Measurements from ENCODE around the gene ABCC1.

ABCC1 gene

DNA sequence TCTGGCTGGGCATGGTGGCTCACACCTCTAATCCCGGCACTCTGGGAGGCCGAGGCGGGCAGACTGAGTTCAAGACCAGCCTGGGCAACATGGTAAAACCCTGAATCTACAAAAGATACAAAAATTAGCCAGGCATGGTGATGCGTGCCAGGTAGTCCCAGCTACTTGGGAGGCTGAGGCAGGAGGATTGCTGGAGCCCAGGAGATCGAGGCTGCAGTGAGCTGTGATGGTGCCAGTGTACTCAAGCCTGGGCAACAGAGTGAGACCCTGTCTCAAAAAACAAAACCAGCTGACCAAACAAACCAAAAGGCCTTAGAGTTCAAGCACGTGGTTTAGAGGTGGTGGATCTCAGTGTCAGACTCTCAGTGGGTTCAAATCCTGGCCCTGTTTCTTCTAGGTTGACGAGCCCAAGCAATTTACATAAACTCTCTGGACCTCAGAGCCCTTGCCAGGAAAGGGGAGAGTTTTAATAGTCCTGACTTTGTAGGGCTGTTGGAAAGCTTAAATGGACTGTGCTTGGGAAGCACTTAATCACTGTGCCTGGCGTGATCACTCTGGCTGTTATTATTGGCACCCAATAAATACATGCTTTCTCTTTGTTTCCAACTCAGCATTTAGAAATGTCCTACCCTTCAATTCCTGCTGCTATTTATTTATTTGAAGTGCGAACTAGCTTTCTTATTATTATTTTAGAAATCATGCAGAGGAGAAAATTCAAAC is 44.7 kb downstream of the ABCC1 start:
- no peak for DNase-seq

DNA sequence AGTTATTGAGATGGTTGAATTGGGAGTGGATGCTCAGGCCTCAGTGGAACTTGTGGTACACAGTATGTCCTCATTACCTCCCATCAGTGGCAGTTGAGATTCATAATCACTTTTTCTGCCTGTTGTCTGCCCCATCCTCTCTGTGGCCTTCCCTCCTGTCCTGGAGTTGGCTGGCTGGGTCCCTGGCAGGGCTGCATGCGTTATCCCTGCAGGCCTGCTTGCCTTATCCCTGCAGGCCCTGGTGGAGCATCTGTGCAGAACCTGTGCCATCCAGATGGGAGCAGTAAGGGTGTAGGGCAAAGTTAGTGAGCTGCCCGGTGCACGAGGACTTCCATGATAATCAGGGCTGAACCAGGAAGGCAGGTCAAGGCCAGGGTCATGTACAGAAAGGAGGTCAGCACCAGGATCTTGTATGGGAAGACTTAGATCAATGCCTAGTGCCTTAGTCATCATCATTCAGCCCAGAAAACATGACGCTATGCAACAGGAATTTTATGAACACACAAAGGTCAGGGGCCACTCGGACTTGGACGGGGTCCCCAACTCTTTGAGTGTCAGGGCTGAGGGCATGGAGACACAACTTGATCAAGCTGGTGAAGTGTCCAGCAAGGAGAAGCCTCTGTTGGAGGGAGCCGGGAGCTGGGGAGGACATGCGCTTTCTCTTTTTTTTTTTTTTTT is 47.2 kb downstream of the ABCC1 start:
- peak; percentile 14 for DNase-seq

GRCh38 chr16:16000685-16001084 is 51.3 kb downstream of the ABCC1 start:
- no peak for DNase-seq

DNA sequence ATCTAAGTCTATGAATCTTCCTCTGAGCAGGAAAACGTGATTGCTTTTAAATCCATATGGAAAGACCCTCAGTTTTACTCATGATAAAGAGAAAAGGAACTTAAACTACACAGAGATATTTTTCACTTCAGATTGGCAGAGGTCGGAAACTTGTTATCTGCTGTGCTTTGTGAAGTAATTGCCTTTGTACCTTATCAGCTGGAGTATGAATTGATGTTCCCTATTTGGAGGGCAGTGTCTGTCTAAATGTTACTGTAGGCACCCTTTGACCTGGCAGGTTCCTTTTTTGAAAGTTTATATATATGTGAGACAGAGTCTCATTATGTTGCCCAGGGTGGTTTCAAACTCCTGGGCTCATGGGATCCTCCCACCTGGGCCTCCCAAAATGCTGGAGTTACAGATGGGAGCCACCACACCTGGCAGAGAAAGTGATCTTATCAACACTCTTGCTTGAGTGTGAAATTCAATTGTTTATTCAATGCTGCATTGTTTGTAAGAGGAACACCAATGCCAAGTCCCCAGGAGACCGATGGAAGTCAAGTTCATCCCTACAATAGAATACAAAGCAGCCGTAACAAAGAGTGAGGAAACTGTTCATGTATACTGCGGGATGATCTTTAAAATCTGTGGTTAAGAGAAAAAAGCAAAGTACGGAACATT is 52.3 kb downstream of the ABCC1 start:
- no peak for DNase-seq

- no peak for DNase-seq
Observed at GRCh38 chr16:16003719-16004313, 54.4 kb downstream of the ABCC1 start.

DNA sequence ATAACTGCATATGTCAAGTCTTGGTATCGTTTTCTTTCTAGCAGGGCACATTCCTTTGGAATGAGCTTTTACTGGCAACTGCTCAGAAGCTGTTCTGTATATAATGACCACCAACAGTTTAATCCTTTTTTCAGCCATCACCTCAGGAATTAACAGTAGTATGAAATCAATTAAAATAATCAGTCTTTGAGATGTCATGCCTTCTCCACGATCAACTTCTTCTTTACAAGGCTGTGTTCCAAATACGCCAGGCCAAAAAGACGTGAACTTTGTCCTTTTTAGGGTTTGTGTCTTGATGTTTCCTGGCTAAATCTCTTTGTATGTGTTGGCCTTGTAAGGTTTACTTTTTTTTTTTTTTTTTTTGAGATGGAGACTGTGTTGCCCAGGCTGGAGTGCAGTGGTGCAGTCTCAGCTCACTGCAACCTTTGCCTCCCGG is 54.9 kb downstream of the ABCC1 start:
- no peak for DNase-seq

DNA sequence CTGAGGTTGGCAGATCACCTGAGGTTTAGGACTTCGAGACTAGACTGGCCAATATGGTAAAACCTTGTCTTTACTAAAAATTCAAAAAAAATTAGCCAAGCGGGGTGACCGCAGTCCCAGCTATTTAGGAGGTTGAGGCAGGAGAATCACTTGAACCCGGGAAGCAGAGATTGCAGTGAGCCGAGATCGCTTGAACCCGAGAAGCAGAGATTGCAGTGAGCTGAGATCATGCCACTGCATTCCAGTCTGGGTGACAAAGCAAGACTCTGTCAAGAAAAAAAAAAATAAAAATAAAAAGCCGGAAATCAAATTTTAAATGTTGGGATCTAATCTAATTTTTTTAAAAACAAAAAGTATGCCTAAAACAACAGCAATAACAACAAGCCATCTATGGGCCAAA is 56.3 kb downstream of the ABCC1 start:
- no peak for DNase-seq

- DNase-seq = no peak
Observed at GRCh38 chr16:16006650-16007049, 57.2 kb downstream of the ABCC1 start.

GRCh38 chr16:16007743-16008111 is 58.3 kb downstream of the ABCC1 start:
- no peak for DNase-seq

- DNase-seq = no peak
Observed at GRCh38 chr16:16008666-16009065, 59.2 kb downstream of the ABCC1 start.

- DNase-seq = no peak
Observed at GRCh38 chr16:16009401-16009800, 60.0 kb downstream of the ABCC1 start.

GRCh38 chr16:16010194-16010593 is 60.8 kb downstream of the ABCC1 start:
- no peak for DNase-seq

GRCh38 chr16:16012144-16012543 is 62.7 kb downstream of the ABCC1 start:
- DNase-seq = no peak

DNA sequence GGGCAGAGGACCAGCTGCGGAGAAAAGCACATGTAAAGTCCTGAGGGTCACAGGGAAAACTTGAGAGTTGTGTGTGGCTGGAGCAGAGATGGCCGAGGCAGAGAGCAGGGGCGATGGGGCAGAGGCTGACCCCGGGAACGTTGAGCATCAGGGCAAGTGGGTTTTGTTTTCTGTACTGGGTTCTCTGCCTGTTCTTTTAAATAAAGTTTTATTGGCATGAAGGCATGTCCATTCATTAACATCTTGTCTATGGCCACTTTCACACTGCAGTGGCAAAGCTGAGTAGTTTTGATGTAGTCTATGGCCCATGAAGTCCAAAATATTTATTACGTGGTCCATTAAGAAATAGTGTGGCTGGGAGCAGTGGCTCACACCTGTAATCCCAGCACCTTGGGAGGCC is 64.4 kb downstream of the ABCC1 start:
- DNase-seq = no peak

DNA sequence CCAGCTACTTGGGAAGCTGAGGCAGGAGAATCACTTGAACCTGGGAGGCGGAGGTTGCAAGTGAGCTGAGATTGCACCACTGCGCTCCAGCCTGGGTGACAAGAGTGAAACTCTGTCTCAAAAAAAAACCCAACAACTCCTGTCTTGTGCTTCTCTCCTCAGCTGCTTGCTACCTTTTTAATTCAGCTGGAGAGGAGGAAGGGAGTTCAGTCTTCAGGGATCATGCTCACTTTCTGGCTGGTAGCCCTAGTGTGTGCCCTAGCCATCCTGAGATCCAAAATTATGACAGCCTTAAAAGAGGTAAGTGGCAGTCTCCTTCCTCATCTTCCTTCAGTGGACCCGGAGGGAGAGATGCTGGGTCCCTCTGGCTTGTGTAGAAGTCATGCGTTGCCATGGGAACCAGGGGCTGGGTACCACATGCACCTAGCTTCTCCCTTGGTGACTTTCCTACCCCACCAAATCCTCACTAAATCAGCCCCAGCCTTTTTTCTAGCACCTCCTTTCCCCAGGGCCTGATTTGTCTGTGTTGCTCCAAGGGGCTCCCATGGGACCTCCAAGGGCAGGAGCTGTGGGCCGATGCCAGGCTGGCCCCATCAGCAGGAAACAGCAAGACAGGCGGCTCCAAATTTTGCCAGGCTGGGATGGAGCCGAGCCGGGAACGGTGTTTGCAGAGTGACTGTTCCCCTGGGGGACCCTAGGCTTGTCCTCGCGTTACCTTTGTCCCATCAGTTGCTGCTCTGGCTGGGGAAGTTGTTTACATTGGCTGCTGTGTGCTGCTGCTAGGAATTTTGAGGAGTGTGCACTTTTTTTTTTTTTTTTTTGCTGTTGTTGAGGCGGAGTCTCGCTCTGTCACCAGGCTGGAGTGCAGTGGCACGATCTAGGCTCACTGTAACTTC is 65.2 kb downstream of the ABCC1 start:
- no peak for DNase-seq

GRCh38 chr16:16015849-16016248 is 66.4 kb downstream of the ABCC1 start:
- no peak for DNase-seq

- DNase-seq = no peak
Observed at GRCh38 chr16:16016388-16016964, 67.1 kb downstream of the ABCC1 start.

DNA sequence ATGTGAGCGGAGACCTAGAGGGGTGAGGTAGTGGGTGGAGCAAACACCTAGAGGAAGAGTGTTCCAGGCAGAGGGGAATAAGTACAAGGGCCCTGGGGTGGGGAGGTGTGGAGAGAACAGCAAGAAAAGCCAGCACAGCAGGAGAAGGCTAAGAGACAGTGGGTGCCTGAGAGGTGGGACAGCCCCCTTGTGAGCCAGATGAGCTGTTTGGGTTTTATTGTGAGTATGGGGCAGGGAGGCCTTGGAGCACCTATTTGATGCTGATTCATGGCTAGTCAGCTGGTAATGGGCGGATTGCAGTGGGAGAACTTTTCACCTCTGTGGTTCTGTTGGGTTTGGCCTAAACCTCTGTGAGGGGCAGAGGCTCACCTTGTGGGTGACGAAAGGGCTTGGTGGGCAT is 68.4 kb downstream of the ABCC1 start:
- no peak for DNase-seq

- DNase-seq = no peak
Observed at GRCh38 chr16:16018705-16019104, 69.3 kb downstream of the ABCC1 start.

DNA sequence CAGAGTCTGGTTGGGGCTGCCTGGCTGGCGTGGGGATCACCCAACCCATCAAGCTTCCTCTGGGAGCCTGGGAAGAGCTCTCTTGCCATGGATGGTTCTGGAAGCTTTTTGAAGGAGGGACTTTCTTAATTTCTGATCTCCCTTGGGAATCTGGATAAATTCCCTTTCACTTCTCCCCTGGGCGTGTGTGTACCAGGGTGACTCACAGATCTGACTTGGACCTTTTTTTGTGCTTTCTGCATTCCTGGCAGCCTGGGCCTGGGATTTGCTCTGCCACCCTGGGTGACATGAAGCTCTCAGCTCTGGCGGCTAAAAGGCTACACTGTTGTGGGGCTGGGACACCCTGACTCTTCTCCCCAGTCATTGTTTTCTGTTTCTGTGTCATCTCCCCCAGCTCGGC is 70.1 kb downstream of the ABCC1 start:
- DNase-seq = no peak

DNA sequence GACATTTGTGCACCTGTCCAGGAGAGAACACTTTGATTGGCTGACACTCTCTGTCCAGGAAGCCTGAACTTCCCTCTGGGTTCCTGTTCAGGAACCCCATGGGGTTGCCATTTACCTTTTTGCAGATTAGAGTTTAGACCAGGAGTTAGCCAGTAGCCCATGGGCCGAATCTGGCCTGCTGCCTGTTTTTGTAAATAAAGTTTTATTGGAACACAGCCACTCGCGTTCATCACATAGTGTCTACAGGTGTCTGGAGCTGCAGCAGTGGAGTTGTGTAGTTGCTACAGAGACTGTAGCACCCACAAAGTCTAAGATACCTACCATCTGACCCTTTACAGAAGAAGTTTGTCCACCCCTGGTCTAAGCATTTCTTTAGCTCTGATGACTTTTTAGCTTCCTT is 70.9 kb downstream of the ABCC1 start:
- DNase-seq = no peak

- no peak for DNase-seq
Observed at GRCh38 chr16:16021020-16021419, 71.6 kb downstream of the ABCC1 start.

GRCh38 chr16:16021646-16021987 is 72.2 kb downstream of the ABCC1 start:
- no peak for DNase-seq

All from GOT3 (cell line).